Subcutaneous abdominal adipose tissue (tissue), 5 donors: ENCODE measurements around the gene LAMA5.

Experiments
- H3K27ac ChIP-seq: one replicate; pipeline ENCODE4 v1.7.0; 2013; ENCODE audit warnings: low read depth, mild to moderate bottlenecking, inconsistent platforms, low read length, moderate library complexity
- H3K27me3 ChIP-seq, 5 donors: one replicate each; pipeline ENCODE4 v1.7.0; 2013; ENCODE audit warnings: low read length in 5 of 5, inconsistent platforms in 1 of 5; ENCODE audit not compliant: control insufficient read depth in 5 of 5, insufficient read depth in 4 of 5
- H3K36me3 ChIP-seq, 5 donors: one replicate each; pipeline ENCODE4 v1.7.0; 2013; ENCODE audit warnings: low read length in 5 of 5; ENCODE audit not compliant: control insufficient read depth in 5 of 5, insufficient read depth in 5 of 5
- H3K4me1 ChIP-seq, 5 donors: one replicate each; pipeline ENCODE4 v1.7.0; 2013; ENCODE audit warnings: low read length in 5 of 5, mild to moderate bottlenecking in 3 of 5, moderate library complexity in 1 of 5; ENCODE audit not compliant: control insufficient read depth in 5 of 5, insufficient read depth in 5 of 5
- H3K4me3 ChIP-seq, 5 donors: one replicate each; pipeline ENCODE4 v1.7.0; 2013; ENCODE audit warnings: low read length in 5 of 5, low read depth in 1 of 5
- H3K9ac ChIP-seq, 5 donors: one replicate each; pipeline ENCODE4 v1.7.0; 2013; ENCODE audit warnings: low read length in 5 of 5, mild to moderate bottlenecking in 4 of 5, moderate library complexity in 3 of 5
- H3K9me3 ChIP-seq, 5 donors: one replicate each; pipeline ENCODE4 v1.7.0; 2013; ENCODE audit warnings: low read length in 5 of 5; ENCODE audit not compliant: control insufficient read depth in 5 of 5
- donor health status: healthy.
- donor health status: healthy.
- donor health status: healthy.
- donor health status: healthy.
- donor health status: healthy.

LAMA5 gene

DNA sequence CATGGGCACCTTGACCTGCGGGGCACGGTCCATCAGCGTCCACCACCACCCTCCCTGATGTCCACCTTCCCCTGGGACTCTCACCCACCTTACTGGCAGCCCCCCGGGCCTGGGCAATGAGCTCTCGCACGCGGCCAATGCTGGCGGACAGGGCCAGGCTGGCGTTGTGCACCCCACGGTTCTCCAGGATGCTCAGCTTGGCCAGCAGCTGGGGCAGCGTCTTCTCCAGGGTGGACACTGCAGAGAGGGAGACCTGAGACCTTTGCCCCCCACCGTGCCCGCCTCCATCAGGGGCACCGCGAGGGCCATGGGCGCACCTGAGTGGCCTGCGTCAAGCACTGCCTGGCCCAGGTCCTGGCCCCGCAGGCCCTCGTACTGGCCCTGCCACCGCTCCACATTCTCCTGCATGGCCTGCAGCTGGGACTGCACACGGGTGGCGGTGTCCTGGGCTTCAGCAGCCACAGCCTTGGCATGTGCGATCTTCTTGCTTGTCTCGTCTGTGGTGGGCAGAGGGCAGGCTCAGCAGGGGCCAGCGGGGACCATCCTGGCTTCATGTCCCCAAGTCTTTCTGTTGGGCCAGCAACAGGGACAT lies 52.3 kb downstream of the LAMA5 start:
- H3K27ac ChIP-seq = no peak overlapping the region
- H3K4me3 ChIP-seq = no peak overlapping the region
- H3K9me3 ChIP-seq = no peaks in the 10 kb centered on the region
- H3K36me3 ChIP-seq = peaks cover 0 to 86% (median 65%) of the 10 kb centered on the region in 5 donors
- peaks cover 0 to 9% (median 5%) of the 10 kb centered on the region in 5 donors for H3K4me1 ChIP-seq
- no peak overlapping the region for H3K9ac ChIP-seq
- no peaks in the 10 kb centered on the region for H3K27me3 ChIP-seq

DNA sequence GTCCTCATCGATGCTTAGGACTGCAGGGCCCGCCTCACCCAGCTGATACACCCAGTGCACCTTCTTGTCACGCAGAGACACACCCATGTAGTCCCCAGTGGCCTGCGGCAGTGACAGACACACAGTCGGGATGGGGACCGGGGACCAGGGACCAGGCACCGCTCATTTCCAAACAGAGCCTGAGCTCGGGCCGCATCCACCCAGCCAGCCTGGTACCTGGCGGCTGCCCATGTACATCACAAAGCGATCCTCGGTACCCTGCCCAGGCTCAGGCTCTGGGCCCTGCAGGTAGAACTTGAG lies 52.8 kb downstream of the LAMA5 start:
- H3K27ac ChIP-seq = no peak overlapping the region

DNA sequence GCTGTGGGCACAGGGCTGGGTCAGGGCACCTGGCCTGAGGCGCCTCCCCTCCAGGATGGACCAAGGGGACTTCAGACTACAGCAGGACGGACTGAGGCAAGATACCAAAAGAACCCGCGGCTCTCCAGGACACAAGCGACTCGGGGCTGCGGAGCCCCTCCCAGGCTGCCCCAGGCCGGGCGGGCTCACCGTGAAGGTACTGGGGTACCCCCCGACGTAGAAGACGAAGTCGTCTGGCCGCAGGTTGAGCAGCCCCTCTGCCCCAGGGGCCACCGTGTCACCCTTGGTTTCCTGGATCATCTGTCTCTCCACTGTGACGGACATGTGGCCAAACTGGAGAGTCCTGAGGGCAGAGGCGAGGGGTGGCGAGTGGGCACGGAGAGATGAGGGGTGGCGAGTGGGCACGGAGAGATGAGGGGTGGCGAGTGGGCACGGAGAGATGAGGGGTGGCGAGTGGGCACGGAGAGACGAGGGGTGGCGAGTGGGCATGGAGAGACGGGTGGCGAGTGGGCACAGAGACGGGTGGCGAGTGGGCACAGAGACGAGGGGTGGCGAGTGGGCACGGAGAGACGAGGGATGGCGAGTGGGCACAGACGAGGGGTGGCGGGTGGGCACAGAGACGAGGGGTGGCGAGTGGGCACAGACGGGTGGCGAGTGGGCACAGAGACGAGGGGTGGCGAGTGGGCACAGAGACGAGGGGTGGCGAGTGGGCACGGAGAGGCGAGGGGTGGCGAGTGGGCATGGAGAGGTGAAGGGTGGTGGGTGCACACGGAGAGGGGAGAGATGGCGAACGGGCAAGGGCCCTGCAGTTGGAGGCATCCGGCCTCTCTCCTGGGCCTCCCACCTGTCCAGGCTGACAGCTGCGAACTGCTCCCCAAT lies 53.4 kb downstream of the LAMA5 start:
- Histone ChIP-seq H3K4me3 (no peak overlapping the region), H3K9ac (no peak overlapping the region), H3K9me3 (no peaks in the 10 kb centered on the region), H3K27me3 (no peaks in the 10 kb centered on the region), H3K36me3 (peaks cover 0 to 89% (median 66%) of the 10 kb centered on the region in 5 donors), H3K4me1 (peaks cover 0 to under 1% (median 0%) of the 10 kb centered on the region in 5 donors), H3K27ac (no peak overlapping the region)

More for the DNA sequence above, 52.8 kb downstream of the LAMA5 start:
- Histone ChIP-seq H3K9me3 (no peaks in the 10 kb centered on the region), H3K27me3 (no peaks in the 10 kb centered on the region), H3K9ac (no peak overlapping the region), H3K36me3 (peaks cover 0 to 89% (median 62%) of the 10 kb centered on the region in 5 donors), H3K4me1 (peaks cover 0 to 6% (median 4%) of the 10 kb centered on the region in 5 donors), H3K4me3 (no peak overlapping the region)

DNA sequence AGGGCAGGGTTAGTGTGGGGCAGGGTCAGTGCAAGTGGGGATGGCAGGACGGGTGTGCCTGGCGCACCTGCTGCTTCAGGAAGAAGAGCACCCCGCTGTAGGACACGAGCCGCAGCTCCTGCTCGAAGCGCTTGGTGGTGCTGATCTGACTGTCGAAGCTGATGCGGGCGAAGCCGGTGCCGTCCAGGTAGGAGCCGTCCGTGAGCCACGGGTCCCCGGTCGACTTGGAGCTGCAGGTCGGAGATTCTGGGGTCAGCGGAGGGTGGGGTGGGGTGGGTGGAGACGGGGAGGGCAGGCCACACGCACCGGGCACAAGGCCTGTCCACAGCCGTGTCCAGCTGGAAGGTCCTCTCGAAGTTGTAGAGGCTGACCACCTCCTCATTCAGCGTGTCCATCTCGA lies 54.1 kb downstream of the LAMA5 start:
- no peak overlapping the region for H3K27ac ChIP-seq
- H3K36me3 ChIP-seq = peaks cover 0 to 92% (median 73%) of the 10 kb centered on the region in 5 donors

DNA sequence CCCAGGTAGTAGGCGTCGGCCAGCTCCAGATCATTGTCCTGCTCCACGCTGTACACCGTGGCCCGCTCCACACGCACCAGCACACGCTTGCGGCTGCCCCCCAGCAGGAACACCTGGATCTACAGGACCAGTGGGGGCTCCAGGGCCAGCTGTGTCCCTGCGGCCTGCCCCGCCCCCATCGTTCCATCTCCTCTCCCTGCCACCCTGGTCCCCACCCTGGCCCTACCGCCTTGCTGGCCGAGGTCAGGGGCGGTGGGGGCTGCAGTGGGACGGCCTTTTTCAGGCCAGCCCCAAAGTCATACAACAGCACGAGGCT lies 54.5 kb downstream of the LAMA5 start:
- no peak overlapping the region for H3K27ac ChIP-seq
- no peak overlapping the region for H3K4me3 ChIP-seq
- H3K36me3 ChIP-seq = peaks cover 0 to 95% (median 77%) of the 10 kb centered on the region in 5 donors
- H3K27me3 ChIP-seq = no peaks in the 10 kb centered on the region
- H3K9me3 ChIP-seq = no peaks in the 10 kb centered on the region
- H3K4me1 ChIP-seq = no peaks in the 10 kb centered on the region
- H3K9ac ChIP-seq = no peak overlapping the region

More for the DNA sequence above, 54.1 kb downstream of the LAMA5 start:
- no peak overlapping the region for H3K9ac ChIP-seq
- H3K4me3 ChIP-seq = no peak overlapping the region
- H3K9me3 ChIP-seq = no peaks in the 10 kb centered on the region
- no peaks in the 10 kb centered on the region for H3K27me3 ChIP-seq
- no peaks in the 10 kb centered on the region for H3K4me1 ChIP-seq

DNA sequence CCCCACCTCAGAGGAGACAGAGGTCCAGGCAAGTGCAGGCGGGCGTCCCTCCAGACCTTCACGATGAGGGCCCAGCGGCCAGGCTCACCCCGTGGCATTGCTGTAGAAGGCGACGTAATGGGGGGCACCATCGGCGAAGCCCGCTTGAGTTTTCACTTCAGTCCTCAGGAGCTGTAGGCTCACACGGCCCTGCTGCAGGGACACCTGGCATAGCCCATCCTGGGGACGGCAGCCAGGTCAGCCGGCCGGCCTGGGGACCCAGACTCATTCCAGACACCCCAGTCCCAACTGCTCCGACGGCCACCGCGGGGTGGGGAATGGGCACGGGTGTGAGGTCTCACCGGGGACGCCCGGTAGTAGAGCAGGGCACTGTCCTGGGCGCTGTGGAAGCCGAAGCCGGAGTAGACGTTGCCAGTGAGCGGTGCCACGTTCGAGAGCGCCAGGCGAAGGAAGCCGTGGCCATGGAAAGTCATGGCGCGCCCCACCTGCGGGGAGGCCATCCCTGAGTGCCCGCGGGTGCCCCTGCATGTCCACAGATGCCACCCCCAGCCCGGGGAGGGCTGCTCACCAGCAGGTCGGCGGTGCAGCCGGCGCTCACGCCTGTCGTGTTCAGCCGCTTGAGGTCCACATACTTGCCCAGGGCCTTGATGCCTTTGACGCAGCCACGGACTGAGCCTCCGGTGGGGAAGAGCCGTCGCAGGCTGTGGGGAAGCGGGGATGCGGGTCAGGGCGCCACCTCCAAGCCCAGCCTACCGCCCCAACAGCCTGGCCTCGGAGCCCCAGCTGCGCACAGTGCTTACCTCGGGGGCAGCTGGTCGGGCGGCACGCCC lies 55.1 kb downstream of the LAMA5 start:
- Histone ChIP-seq H3K27me3 (no peaks in the 10 kb centered on the region), H3K27ac (no peak overlapping the region), H3K4me3 (no peak overlapping the region), H3K9ac (no peak overlapping the region), H3K4me1 (no peaks in the 10 kb centered on the region), H3K9me3 (no peaks in the 10 kb centered on the region), H3K36me3 (peaks cover 0 to 95% (median 77%) of the 10 kb centered on the region in 5 donors)

DNA sequence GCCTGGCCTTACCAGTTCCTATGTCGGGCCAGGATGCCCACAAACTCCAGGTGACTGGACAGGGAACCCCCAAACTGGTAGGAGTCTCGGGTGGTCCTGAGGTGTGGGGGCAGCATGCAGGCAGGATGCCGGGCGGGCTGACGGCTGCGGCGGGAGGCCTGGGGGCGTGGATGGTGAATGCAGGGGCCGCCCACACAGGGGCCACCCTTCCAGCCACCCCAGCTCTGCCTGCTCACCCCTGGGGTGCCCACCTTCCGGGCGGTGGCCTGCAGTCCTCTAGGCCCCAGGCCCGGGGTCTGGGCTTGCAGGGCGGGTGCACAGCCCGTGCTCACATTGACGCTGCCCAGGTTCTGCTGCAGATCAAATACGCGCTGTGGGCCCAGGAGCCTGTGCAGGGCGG lies 56.0 kb downstream of the LAMA5 start:
- Histone ChIP-seq H3K9me3 (no peaks in the 10 kb centered on the region), H3K27me3 (no peaks in the 10 kb centered on the region), H3K27ac (no peak overlapping the region), H3K4me3 (no peak overlapping the region), H3K4me1 (no peaks in the 10 kb centered on the region), H3K36me3 (peaks cover 0 to 95% (median 78%) of the 10 kb centered on the region in 5 donors), H3K9ac (no peak overlapping the region)

DNA sequence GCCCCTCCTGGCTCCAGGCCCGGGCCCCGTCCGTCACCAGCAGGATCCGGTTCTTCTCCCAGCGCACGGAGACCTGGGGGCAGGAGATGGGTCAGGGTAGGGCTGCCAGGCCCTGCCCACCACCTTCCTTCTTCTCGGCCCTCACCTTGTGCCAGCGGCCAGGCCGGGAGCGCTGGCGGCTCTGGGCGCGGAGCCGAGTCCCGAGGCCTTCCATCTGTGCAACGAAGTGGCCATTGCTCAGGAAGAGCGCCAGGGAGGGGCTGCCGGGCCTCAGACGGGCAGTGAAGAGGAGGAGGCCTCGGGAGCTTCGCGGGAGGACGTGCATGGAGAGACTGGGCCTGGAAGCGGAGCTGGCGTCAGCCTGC lies 56.4 kb downstream of the LAMA5 start:
- H3K4me3 ChIP-seq = no peak overlapping the region
- H3K4me1 ChIP-seq = peaks cover 0 to 4% (median 3%) of the 10 kb centered on the region in 5 donors

DNA sequence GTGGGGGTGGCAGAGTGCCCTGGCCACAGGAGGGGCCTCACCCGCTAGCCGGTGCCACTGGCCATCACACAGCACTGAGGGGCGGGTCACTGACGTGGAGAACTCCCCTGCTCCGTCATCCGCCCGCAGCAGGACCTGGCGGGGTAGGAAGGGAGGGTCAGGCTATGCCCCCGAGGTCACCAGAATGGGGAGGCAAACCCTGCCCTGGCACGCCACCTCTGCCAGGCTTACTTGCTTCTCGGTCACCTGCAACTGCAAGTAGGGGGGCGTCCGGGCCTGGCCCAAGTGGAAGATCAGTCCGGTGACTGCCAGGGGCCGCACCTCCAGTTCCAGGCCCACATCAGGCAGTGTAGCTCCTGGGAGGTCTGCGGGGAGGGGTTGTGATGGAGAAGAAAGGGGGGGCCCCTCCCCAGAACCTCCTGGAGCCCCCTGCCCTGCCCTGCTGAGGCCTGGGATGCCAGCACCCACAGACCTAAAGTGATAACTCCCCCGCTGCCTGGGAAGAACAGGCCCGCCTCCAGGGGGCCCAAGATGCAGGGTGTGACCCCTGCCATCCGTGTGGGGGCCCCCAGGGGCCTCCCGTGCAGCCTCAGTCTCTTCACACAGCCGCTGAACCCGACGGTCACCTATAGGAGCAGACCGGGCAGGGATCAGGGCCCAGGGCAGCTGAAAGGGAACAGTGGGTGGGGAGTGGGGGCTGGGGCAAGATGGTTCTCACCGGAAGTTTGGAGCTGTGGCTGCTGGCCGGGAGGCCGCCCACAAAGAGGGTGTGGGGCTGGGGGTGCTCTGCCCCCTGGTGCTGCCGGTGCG lies 57.0 kb downstream of the LAMA5 start:
- H3K36me3 ChIP-seq = peaks cover 0 to 95% (median 79%) of the 10 kb centered on the region in 5 donors

More for the DNA sequence above, 56.4 kb downstream of the LAMA5 start:
- Histone ChIP-seq H3K27me3 (no peaks in the 10 kb centered on the region), H3K9me3 (no peaks in the 10 kb centered on the region), H3K36me3 (peaks cover 0 to 95% (median 78%) of the 10 kb centered on the region in 5 donors), H3K9ac (no peak overlapping the region), H3K27ac (no peak overlapping the region)

More for the DNA sequence above, 57.0 kb downstream of the LAMA5 start:
- no peaks in the 10 kb centered on the region for H3K9me3 ChIP-seq
- no peaks in the 10 kb centered on the region for H3K27me3 ChIP-seq
- no peak overlapping the region for H3K4me3 ChIP-seq
- H3K9ac ChIP-seq = no peak overlapping the region
- H3K4me1 ChIP-seq = peaks cover 0 to 10% (median 8%) of the 10 kb centered on the region in 5 donors
- no peak overlapping the region for H3K27ac ChIP-seq
